UCSD-AML1 (cell line): ENCODE measurements around the gene CSRP3.
"Not testable (repeated sequence)": the region's sequence is repeated elsewhere in the genome, so short reads cannot be mapped to it uniquely, and the experiment has no call there.

ENCODE experiments used
- DNase-seq: peaks from one replicate; lab custom pipeline; 2025; ENCODE audit not compliant: unreplicated experiment; lab: John Stamatoyannopoulos, UW

The CSRP3 gene

DNA sequence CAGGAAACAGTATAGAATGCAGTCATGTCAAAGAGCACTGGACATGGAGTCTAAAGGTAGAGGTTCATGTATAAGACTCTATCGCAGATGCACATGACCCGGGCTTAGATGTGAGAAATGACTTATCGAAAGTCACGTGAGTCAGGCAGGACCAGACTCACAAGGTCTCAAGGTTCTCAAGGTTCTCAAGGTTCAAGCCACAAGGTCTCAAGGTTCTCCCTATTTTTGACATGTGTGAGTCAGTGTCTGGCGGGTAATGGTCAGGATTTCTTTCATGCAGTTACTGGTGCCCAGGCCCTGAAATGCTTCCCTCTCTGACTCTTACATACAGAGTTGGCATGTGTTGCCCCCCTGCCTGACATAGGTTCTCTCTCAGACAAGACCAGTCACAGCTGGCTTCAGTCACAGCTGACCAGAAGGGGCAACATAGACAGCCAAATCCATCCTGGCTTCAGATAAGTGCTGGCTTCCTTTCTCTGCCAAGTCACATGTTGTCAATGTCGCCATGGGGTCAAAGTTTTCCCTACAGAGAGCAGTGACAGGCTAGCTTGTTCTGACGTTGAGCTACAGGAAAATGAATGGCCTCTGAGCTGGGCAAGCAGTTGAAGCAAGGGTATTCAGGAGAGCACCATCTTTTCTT, 10.1 kb downstream of the CSRP3 start:
- DNase-seq, result no peak

DNA sequence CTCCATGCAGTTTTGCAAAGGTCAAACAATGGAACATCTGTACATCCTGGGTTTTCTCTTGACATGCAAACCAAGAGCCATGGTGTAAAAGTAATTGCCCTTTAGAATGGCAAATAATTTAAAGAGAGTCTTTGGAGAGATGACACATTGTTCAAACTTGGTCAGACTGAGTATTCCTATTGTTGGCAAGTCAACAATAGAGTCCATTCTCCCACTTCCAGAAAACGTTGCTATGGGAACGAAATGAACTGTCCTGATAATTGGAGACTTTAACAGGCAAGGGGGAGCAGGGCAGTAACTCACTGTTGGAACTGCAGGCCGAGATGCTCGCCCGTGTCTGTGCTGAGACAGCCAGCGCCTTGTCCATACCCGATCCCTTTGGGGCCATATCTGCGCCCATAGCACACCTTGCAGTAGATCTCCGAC, 13.9 kb downstream of the CSRP3 start:
- no peak for DNase-seq

DNA sequence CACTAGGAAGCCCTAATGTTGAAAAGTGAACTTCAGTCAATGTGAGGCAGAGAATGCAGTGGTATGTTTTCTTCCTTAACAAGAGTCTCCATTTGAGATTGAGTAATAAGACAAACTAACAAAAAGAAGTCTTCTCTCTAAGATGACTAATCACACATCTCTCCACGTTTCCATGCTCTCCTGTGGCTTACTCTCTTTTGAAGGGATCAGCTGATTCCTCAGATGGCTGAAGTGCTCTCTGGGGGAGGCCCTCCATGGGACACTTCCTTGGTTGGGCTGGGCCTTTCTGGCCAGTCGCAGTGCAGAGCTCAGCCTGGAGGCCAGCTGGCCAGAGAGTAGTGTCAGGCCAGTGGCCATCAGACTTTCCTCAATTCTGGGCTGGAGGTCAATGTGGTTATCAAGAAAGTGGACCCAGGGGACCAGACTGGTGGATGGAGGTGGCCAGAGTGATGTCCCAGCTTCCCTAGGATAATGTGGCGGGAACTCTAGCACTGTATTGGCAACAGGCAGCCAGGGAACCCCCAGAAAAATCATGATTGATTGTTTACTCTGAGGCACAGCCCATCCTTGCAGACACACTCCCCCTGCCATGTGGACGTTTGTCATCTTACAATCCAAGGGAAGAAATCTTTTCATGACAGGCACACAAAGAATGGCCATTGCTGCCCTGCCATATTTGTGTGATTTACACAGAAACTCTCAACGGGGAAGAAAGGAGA, 14.5 kb downstream of the CSRP3 start:
- DNase-seq, result no peak

DNA sequence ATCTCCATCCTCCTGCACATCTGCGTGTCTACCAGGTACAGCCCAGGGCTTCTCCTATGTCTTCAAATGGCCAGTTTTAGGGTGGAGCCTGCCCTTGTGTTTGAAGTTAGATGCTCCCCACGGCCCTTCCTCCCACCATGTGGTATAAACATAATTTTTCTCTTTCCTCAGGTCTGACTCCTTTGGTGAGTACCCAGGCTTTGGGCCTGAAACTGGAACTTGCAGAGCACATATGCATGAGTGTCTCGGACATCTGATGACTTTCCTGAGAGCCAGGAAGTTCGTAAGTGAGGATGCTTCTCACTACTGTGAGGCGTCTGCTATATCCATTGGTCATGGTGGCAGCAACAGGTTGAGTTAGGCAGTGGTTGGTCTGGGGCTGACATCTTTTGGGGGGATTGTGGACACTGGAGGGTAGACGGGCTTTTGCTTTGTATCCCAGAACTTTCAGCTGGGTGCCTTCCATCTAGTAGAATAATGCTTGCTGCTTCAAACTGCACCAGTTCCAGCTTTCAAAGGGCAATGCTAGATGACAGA, 16.2 kb downstream of the CSRP3 start:
- no peak for DNase-seq

DNA sequence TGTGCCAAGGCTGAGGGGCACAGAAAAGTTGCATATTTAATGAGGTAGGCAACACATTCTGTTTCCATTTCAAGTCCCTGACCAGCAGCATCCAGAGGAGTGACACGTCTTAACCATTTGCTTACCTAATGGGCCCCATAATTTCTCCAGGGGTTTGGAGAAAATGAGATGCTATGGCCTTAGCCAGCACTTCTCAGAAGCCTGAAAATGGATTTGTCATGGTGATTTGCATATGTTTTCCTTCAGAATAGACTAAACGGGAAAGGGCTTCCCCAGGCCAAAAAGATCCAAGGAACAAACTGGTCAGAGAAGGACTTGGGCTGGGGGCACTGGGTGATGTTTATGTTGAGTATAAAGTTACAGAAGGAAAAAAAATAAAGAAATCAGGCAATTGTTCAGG, 16.7 kb downstream of the CSRP3 start:
- no peak for DNase-seq

DNA sequence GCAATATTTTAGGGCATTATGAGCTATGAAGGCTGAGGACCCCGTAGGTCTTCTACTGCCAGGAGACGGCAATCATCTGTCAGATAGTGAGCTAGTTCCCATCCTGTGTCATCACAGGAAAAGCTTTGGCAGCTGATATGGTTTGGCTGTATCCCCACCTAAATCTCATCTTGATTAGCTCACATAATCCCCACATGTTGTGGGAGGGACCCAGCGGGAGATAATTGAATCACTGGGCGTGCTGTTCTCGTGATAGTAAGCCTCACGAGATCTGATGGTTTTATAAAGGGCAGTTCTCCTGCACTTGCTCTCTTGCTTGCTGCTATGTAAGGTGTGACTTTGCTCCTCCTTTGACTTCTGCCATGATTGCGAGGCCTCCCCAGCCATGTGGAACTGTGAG, 18.1 kb downstream of the CSRP3 start:
- no peak for DNase-seq

DNA sequence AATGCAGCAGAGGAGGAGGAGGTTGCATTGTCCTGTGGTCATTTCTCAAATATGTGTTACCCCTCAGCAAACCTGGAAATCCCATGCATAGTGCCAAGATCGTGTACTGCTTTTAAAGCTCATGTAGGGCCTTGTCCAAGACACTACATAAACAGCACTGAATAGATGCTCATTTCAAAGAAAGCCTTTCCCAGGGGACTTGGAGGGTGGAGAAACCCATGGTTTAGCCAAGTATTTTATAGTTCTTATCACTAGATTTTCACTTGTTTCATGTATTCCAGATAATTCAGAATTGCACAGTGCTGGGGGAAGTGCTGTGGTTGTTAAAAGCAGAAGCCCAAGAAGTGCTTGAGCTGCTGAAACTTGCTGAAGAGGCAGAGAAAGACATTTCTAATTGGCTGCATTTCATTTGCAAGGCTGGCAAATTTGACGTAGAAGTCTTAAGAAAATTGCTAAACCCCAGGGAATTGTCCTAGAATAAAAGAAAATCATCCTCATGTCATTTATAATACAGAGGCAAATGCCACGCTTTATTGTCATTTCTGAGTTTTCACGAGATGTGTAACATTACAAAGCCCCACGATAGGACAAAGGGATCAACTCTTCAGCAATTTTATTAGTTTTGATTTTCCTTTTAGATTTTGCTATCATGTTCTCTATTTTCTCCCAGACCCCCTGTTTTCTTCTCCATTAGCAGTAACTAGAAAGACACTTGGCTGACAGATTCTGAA, 20.1 kb downstream of the CSRP3 start:
- DNase-seq, result no peak

DNA sequence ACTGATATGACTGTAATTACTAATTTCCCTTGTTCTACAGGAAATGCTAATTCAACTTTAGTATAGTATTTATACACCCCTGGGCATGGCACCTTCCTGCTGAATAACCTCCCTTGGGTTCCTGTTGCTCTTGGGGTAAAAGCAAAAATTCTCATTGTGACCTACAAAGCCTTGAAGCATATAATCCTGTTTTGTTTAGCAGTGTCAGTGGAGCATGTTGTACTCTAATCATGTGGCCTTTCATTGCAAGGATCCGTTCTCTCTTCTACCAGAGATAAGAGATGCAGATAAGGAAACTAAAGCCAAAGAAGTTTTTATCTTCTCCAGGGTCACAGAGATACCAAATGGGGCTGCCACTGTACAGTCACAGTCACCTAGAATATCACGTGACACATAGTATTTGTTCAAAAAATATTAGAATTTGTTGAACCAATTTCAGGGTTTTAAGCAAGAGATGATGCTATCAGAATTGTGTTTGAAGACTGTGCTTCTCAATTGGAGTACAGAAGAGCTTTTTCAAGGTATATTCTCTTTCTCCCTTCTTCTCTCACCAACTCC, 25.1 kb downstream of the CSRP3 start:
- no peak for DNase-seq

DNA sequence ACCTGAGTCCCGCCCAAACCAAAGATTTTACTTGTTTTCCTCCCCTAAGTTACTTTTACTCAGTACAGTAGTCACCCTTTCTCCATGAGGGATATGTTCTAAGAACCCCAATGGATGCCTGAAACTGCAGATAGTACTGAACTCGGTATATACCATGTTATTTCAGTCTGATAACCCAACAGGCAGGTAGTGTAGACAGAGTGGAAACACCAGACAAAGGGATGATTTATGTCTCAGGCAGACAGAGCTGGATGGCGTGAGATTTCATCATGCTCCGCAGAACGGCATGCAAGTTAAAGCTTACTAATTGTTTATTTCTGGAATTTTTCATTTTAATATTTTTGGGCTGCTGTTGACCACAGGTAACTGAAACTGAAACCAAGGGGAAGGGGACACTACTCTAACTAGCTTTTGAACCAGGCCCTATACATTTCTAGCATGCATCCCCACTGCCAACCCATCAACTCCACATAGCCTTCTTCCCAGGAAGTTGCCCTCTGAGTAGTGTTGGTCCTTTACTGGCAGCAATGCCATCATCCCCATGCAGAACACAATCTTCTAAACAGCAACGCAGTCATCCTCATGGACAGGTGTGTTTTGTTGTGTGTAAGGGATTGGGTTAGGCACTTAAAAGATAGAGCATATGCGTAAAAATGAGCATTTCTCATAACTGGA, 27.7 kb downstream of the CSRP3 start:
- DNase-seq, result no peak

DNA sequence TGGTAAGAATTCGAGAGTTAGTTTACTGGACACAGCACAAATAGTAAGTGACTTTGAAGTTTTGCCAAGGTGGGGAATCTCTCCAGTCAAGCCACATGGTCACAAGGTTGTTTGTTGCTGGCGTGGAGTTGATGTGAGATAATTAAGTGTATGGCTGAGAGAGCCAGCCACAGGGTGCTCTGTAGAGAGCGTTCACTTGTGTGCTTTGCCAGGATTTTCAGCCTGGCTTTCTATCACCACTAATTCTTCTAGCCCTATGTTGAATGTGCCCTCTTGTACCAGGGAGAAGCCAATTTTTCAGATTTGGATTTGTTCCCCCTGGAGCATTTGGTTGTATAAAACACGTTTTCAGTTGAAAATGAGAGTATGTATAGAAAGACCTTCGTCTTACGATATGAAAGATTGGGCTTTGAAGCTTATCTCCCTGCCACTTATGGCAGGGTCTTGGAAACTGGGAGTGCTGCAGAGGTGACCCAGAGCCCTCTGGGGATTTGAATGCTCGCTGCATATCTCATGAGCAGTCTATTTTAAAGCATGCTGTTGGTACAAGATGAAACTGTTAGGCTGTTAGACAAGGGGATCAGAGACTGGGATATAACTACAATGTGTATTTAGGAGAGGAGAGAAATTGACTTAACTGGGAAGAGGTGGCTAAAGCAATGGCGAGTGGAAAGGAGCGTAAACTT, 28.6 kb downstream of the CSRP3 start:
- DNase-seq, result no peak

DNA sequence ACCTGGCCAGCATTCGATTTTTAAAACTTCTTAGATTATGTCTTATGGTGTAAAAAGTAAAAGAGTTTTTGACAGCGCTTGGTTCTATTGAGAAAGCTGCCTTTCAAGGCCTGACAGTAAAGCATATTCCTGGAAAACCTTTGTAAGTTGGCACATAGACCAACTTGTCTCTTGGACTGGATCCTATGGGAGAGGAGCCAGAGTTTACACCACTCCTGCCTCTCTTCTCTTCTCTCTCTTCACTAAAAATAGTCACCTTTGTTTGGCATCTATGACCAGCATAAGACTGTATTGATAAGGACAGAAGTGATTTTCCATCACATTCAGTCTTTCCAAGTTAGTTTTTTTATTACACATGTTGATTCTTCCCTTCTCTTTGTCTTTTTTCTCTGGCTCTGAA, 33.7 kb downstream of the CSRP3 start:
- no peak for DNase-seq

DNA sequence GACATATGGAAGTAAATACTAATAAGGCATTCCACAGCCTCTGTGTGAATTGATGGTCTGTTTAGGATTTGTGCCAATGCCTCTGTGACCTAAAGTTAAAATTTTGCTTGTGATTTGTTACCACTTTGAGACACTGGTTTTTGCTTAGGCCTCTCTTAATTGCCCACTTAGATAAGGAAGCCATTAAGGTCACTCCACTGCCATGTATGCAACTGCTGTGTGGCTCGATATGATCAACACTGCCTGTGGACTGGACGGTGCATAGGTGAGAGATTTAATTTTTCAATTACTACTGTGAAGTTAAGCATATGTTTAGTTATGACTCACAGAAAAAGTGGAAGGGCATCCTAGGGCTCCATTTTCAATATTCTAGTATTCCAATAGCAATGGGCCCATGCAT, 36.9 kb downstream of the CSRP3 start:
- DNase-seq, result no peak

DNA sequence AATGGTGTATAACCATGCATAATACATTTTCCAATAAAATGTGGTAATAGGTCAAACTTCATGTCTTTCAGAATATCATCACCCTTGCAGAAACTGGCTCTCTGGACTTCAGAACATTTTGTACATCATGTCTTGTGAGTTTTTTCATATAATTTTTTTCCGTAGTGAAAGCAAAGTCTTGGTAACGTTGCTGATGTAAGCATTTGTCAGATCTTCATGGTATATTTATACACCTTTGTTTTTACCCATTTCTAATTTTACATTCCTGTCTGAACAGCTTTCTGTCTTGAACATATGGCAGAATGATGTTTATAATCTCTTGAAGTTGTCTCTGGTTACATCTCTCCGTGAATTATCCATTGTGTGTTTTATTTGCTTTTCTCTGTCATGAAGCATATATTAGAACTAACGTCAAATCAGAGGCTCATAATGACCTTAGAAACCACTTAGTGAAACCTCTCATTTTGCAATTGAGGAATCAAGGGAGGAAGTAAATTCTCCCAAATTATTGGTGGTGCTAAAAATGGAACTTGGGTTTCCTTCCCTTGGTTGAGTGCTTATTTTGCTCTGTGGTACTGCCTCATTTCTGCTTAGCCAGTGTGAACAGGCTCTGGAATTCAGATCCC, 37.4 kb downstream of the CSRP3 start:
- DNase-seq, result no peak

DNA sequence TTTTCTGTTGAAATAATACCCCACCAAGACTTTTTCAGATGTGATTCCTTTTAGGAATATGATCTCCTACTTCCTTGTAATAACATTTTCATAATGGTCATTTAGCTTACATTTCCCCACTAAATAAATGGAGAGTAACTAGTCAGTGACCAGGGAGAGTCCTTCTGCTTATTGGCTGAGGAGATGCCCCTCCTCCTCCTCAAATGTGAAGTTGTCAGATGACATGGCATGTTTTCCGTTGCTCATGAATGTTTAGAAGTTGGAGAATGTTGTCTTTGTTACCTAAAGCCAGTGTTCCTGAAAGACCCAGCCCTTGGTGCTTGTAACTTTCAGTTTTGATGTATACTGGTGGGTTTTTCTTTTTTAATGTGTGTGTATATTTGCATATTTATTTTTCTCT, 38.2 kb downstream of the CSRP3 start:
- DNase-seq, result no peak

DNA sequence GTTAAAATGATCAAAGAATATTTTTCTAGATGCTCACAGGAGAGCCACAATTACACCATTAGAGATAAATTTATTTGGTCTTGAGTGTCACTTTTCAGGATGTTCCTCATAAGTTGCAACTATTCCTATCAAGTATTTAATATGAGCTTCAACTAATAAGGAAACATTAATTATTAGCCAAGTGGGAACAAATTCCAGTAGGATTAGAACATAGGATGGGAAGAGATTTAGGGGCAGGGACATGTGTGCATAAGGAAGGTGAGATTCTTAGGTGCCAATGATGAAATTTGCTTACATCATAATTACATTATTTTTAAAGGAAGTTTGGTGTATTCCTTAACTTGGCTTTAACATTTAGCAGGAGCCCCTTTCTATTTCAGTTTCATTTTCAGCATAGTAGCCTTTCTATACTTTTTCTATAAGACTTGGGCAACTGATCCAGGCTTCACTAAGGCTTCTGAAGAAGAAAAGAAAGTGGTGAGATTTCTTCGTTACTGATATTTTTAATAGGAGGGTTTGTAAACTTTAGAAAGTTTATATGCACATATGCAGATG, 38.8 kb downstream of the CSRP3 start:
- no peak for DNase-seq

DNA sequence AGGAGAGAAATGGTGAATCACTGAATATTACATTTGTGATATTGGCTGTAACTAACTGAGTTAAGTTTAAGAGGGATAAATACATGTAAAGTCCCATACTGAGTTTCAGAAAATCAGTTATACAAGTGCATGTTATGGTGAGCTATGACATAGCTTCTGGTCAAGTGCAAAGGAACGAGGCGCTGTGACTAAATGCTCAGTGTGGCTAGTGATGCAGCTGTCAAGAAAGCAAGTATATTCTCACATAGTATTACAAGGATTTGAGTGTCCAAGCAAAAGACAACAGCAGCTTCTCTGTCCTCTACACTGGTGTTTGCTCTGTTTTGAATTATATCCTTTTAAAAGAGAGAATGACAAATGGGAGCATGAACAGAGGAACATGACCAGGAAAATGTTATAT, 40.1 kb downstream of the CSRP3 start:
- no peak for DNase-seq

DNA sequence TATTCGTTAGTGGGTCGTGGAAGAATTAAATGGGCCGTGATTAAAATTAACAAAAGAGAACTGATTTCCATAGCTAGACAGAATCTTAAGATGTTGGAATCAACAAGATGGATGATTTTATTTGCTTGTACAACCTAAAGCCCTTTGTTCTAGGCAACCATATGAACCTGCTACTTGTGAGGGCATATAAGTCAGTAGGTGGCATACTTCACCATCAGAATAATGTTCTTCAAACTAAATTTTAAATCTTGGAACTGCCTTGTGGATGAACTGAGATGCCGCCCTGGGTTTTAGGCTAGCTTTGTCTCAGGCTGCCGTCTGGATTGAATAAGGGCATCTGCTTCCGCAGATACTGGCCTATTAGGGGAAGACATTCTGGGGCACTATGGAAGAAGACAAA, 40.9 kb downstream of the CSRP3 start:
- no peak for DNase-seq

DNA sequence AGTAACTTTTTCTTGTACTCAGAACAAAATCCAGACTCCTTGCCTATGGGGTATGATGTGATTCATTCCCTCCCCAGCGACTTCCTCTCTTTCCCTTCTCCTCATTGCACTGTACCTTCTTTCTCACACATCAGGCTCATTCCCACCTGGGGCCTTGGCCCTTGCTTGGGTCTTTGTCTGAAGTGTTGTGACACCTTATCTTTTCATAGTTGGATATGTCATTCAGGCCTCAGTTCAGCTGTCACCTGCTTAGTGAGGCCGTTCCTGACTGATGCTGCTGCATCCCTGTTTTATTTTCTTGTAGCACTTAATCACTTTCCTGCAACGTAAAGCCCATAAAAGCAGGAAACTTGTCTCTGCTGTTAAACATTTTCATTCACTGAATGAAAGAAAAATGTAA, 44.9 kb downstream of the CSRP3 start:
- DNase-seq, result no peak

DNA sequence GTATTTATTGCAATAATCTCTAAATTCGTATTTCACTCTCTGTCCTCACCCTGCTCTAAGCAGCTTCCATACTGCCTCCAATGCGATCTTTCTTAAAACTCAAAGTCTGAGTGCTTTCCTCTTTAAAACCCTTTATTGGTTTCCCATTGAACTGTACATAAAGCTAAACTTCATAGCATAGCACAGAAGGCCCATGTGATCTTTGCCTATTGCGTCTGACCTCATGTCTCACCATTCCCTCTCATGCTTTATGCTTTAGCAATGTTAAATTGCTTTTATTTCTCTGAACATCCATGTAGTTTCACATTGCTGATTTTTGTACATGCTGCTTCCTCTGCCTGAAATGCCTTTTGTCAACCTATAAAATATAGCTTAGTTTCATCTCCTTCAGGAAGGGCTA, 56.5 kb downstream of the CSRP3 start:
- DNase-seq, result no peak

DNA sequence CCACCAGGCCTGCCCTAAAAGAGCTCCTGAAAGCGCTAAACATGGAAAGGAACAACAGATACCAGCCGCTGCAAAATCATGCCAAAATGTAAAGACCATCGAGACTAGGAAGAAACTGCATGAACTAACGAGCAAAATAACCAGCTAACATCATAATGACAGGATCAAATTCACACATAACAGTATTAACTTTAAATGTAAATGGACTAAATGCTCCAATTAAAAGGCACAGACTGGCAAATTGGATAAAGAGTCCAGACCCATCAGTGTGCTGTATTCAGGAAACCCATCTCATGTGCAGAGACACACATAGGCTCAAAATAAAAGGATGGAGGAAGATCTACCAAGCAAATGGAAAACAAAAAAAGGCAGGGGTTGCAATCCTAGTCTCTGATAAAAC, 64.9 kb downstream of the CSRP3 start:
- not testable (repeated sequence) for DNase-seq
